HG02678 (cell line): Measurements from ENCODE around the gene COL6A2.
"Not testable (repeated sequence)": the region's sequence is repeated elsewhere in the genome, so short reads cannot be mapped to it uniquely, and the experiment has no call there.

Experiments
- ATAC-seq: cut with Tn5 transposase; IDR thresholded peaks from one replicate; pipeline ENCODE4 v1.9.1; 2021; ENCODE audit warnings: mild to moderate bottlenecking, moderate library complexity; ENCODE audit not compliant: unreplicated experiment

COL6A2 gene

GRCh38 chr21:46170436-46171193 is 72.7 kb downstream of the COL6A2 start:
- not testable (repeated sequence) for ATAC-seq

- no peak for ATAC-seq
These were observed 73.7 kb downstream of the COL6A2 start for GRCh38 chr21:46171585-46171984.

GRCh38 chr21:46171996-46172862 is 74.3 kb downstream of the COL6A2 start:
- ATAC-seq: no peak

GRCh38 chr21:46172863-46173528 is 75.1 kb downstream of the COL6A2 start:
- ATAC-seq: no peak

- no peak for ATAC-seq
These were observed 75.7 kb downstream of the COL6A2 start for GRCh38 chr21:46173573-46173972.

GRCh38 chr21:46176443-46177129 is 78.7 kb downstream of the COL6A2 start:
- ATAC-seq: not testable (repeated sequence)

GRCh38 chr21:46178961-46179360 is 81.0 kb downstream of the COL6A2 start:
- no peak for ATAC-seq
